ENCODE data around the gene C1QB. TPM values are rescaled to one million over a fixed set of nuclear protein-coding genes. Genes with fewer than 3 reads are reported as not detected.

C1QB gene
- total and polyA plus RNA-seq, 2 experiments from 2014 or later, result not detected

DNA sequence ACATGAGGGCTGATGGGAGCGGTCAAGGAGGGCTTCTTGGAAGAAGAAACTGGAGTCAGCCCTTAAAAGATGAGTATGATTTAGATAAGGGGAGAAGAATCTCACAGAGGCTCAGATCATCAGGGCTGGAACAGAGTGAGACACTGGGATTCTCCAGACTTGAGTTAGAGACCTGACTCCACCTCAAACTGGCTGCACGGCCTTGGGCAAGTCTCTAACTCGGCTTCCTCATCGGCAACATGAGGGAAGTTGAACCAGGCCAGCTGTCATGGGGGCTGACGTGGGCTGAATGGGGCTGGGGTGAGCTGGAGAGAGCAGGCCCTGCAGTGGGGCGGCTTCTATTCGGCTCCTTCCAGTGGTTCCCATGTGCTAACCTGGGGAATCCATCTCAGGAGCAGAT is 7.1 kb upstream of the C1QB start:
- H3K4me2 ChIP-seq, result no peak overlapping the region
- H2AFZ ChIP-seq, result no peak overlapping the region
- Mint-ChIP-seq H3K4me1 (peaks cover 2% of the 10 kb centered on the region; the same call in 1 of the 3 replicates), H3K9me3 (no peaks in the 10 kb centered on the region), H3K36me3 (ENCODE audit: low read depth) (no peaks in the 10 kb centered on the region), H3K4me3 (no peak overlapping the region), H3K27me3 (ENCODE audit: insufficient read depth, low read depth, poor library complexity) (peaks cover 15% of the 10 kb centered on the region), H3K27ac (no peak overlapping the region)
- ATAC-seq, result no peak
- H3K4me3 ChIP-seq, result no peak overlapping the region
- H3K36me3 ChIP-seq (ENCODE audit: insufficient read depth), result no peaks in the 10 kb centered on the region
- H4K20me1 ChIP-seq (replicated peaks; ENCODE audit: insufficient read depth), result no peaks in the 10 kb centered on the region
- H3F3A ChIP-seq (replicated peaks; ENCODE audit: low read depth), result no peaks in the 10 kb centered on the region; the same call in 1 of the 2 replicates
- no peak overlapping the region for H3K27ac ChIP-seq (ENCODE audit: low read depth)
- TF ChIP-seq, protein P1, sequence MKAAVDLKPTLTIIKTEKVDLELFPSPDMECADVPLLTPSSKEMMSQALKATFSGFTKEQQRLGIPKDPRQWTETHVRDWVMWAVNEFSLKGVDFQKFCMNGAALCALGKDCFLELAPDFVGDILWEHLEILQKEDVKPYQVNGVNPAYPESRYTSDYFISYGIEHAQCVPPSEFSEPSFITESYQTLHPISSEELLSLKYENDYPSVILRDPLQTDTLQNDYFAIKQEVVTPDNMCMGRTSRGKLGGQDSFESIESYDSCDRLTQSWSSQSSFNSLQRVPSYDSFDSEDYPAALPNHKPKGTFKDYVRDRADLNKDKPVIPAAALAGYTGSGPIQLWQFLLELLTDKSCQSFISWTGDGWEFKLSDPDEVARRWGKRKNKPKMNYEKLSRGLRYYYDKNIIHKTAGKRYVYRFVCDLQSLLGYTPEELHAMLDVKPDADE (IDR thresholded peaks at IDR 0.05), result no peak
- TF ChIP-seq ZNF331 (CRISPR knock-in tag; IDR thresholded peaks at IDR 0.05; ENCODE audit: low read depth) (no peak), CREB1 (CRISPR knock-in tag; IDR thresholded peaks at IDR 0.05; ENCODE audit: low read depth) (no peak), STAT1 (IDR thresholded peaks at IDR 0.05; ENCODE audit: unreplicated experiment) (no peak), POLR2AphosphoS5 (IDR thresholded peaks at IDR 0.05; ENCODE audit: low read depth) (no peak), NANOG (IDR thresholded peaks at IDR 0.05; ENCODE audit: borderline replicate concordance) (no peak), ZNF114 (CRISPR knock-in tag; IDR thresholded peaks at IDR 0.05) (no peak)
- H3K4me1 ChIP-seq (ENCODE audit: insufficient read depth), result no peaks in the 10 kb centered on the region
- no peaks in the 10 kb centered on the region for H3K9me2 ChIP-seq (ENCODE audit: insufficient read depth)
- no peaks in the 10 kb centered on the region for H3K27me3 ChIP-seq (ENCODE audit: insufficient read depth)
- DNase-seq (ENCODE audit: low spot score), result no peak
- H3K79me2 ChIP-seq (replicated peaks; ENCODE audit: insufficient read depth), result no peaks in the 10 kb centered on the region

DNA sequence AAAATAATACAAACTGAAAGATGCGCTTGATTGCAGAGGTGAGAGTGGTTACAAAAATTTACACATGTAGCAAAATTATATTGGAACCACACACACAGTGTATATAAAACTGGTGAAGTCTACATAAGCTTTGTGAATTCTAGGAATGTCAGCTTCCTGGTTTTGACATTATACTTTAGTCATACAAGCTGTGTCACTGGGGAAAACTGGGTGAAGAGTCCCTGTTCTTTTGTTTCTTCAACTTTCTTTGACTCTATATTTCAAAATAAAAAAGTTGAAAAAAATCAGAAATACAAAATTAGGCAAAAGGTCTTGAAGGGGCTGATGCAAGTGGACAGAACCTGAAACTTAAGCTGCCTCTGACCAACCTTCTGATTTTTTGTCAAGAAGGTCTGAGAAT is 6.7 kb upstream of the C1QB start:
- Mint-ChIP-seq H3K9me3 (no peaks in the 10 kb centered on the region), H3K4me3 (no peak overlapping the region), H3K4me1 (no peaks in the 10 kb centered on the region), H3K36me3 (ENCODE audit: low read depth) (no peaks in the 10 kb centered on the region), H3K27me3 (ENCODE audit: insufficient read depth, low read depth, poor library complexity) (peaks cover 14% of the 10 kb centered on the region), H3K27ac (no peak overlapping the region)
- Histone ChIP-seq H3K79me2 (replicated peaks; ENCODE audit: insufficient read depth) (no peaks in the 10 kb centered on the region), H3K9me2 (ENCODE audit: insufficient read depth) (no peaks in the 10 kb centered on the region), H3F3A (replicated peaks; ENCODE audit: low read depth) (no peaks in the 10 kb centered on the region; the same call in 1 of the 2 replicates), H3K4me3 (no peak overlapping the region), H3K27me3 (ENCODE audit: insufficient read depth) (no peaks in the 10 kb centered on the region), H4K20me1 (replicated peaks; ENCODE audit: insufficient read depth) (no peaks in the 10 kb centered on the region), H2AFZ (no peak overlapping the region), H3K4me2 (no peak overlapping the region), H3K27ac (ENCODE audit: low read depth) (no peak overlapping the region), H3K36me3 (ENCODE audit: insufficient read depth) (no peaks in the 10 kb centered on the region), H3K4me1 (ENCODE audit: insufficient read depth) (no peaks in the 10 kb centered on the region)
- ATAC-seq (no peak), DNase-seq (ENCODE audit: low spot score) (no peak)
- TF ChIP-seq STAT1 (IDR thresholded peaks at IDR 0.05; ENCODE audit: unreplicated experiment) (no peak), EZH2 (IDR thresholded peaks at IDR 0.05; ENCODE audit: low read depth, unreplicated experiment) (no peak), NANOG (IDR thresholded peaks at IDR 0.05; ENCODE audit: borderline replicate concordance) (no peak)
- TF ChIP-seq, protein P1 (IDR thresholded peaks at IDR 0.05), result no peak
- TF ChIP-seq, protein P2, sequence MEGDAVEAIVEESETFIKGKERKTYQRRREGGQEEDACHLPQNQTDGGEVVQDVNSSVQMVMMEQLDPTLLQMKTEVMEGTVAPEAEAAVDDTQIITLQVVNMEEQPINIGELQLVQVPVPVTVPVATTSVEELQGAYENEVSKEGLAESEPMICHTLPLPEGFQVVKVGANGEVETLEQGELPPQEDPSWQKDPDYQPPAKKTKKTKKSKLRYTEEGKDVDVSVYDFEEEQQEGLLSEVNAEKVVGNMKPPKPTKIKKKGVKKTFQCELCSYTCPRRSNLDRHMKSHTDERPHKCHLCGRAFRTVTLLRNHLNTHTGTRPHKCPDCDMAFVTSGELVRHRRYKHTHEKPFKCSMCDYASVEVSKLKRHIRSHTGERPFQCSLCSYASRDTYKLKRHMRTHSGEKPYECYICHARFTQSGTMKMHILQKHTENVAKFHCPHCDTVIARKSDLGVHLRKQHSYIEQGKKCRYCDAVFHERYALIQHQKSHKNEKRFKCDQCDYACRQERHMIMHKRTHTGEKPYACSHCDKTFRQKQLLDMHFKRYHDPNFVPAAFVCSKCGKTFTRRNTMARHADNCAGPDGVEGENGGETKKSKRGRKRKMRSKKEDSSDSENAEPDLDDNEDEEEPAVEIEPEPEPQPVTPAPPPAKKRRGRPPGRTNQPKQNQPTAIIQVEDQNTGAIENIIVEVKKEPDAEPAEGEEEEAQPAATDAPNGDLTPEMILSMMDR (conservative IDR thresholded peaks at IDR 0.05; ENCODE audit: low read depth in 2 of 2), result no peak
- TF ChIP-seq, protein P3, sequence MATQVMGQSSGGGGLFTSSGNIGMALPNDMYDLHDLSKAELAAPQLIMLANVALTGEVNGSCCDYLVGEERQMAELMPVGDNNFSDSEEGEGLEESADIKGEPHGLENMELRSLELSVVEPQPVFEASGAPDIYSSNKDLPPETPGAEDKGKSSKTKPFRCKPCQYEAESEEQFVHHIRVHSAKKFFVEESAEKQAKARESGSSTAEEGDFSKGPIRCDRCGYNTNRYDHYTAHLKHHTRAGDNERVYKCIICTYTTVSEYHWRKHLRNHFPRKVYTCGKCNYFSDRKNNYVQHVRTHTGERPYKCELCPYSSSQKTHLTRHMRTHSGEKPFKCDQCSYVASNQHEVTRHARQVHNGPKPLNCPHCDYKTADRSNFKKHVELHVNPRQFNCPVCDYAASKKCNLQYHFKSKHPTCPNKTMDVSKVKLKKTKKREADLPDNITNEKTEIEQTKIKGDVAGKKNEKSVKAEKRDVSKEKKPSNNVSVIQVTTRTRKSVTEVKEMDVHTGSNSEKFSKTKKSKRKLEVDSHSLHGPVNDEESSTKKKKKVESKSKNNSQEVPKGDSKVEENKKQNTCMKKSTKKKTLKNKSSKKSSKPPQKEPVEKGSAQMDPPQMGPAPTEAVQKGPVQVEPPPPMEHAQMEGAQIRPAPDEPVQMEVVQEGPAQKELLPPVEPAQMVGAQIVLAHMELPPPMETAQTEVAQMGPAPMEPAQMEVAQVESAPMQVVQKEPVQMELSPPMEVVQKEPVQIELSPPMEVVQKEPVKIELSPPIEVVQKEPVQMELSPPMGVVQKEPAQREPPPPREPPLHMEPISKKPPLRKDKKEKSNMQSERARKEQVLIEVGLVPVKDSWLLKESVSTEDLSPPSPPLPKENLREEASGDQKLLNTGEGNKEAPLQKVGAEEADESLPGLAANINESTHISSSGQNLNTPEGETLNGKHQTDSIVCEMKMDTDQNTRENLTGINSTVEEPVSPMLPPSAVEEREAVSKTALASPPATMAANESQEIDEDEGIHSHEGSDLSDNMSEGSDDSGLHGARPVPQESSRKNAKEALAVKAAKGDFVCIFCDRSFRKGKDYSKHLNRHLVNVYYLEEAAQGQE (IDR thresholded peaks at IDR 0.05; ENCODE audit: unreplicated experiment), result no peak

Measured in GM23338 (cell line).